Lung (tissue), 12 donors: ENCODE data around the gene MYO5C. TPM values are rescaled to one million over a fixed set of nuclear protein-coding genes. Genes with fewer than 3 reads are reported as not detected.

ENCODE experiments used
- ATAC-seq: fragments of 200-7000 bp; cut with Tn5 transposase; one replicate; pipeline ENCODE4 v1.9.1; 2020; ENCODE audit warnings: moderate number of reproducible peaks; ENCODE audit not compliant: insufficient read depth, low FRiP score
- DNase-seq, 3 donors: peaks; one replicate each; pipeline ENCODE4 v3.0.0-alpha.2; 2013 to 2017
- H3K27ac ChIP-seq, 2 donors: one replicate each; pipeline ENCODE4 v1.5.1; 2013; ENCODE audit warnings: mild to moderate bottlenecking in 2 of 2, moderate library complexity in 2 of 2, control low read depth in 1 of 2, inconsistent platforms in 1 of 2, low read depth in 1 of 2, low read length in 1 of 2
- H3K27me3 ChIP-seq, 3 donors: one replicate each; pipeline ENCODE4 v1.5.1; 2013; ENCODE audit warnings: low read length in 2 of 3; ENCODE audit not compliant: control insufficient read depth in 3 of 3, insufficient read depth in 3 of 3
- H3K36me3 ChIP-seq, 4 donors: one replicate each; pipeline ENCODE4 v1.5.1; 2013; ENCODE audit warnings: low read length in 4 of 4, mild to moderate bottlenecking in 1 of 4, moderate library complexity in 1 of 4; ENCODE audit not compliant: control insufficient read depth in 4 of 4, insufficient read depth in 4 of 4
- H3K4me1 ChIP-seq, 5 donors: one replicate each; pipeline ENCODE4 v1.5.1; 2013; ENCODE audit warnings: low read length in 5 of 5, mild to moderate bottlenecking in 2 of 5, moderate library complexity in 1 of 5; ENCODE audit not compliant: control insufficient read depth in 5 of 5, insufficient read depth in 5 of 5
- H3K4me3 ChIP-seq: one replicate; pipeline ENCODE4 v1.5.1; 2013; ENCODE audit warnings: mild to moderate bottlenecking, control low read depth, moderate library complexity
- H3K9ac ChIP-seq, 2 donors: one replicate each; pipeline ENCODE4 v1.5.1; 2013; ENCODE audit warnings: low read length in 2 of 2, control low read depth in 1 of 2; ENCODE audit not compliant: insufficient read depth in 1 of 2
- H3K9me3 ChIP-seq, 4 donors: one replicate each; pipeline ENCODE4 v1.5.1; 2013; ENCODE audit warnings: low read length in 3 of 4, mild to moderate bottlenecking in 1 of 4, moderate library complexity in 1 of 4; ENCODE audit not compliant: control insufficient read depth in 4 of 4, insufficient read depth in 3 of 4
- WGBS, 2 donors: extraction: QIAGEN DNeasy Blood & Tissue Kit; methylation state at CpG; one replicate each; pipeline ENCODE4 v1.1.7; 2013; 5-methylcytosine and 5-hydroxymethylcytosine counted together
- polyA plus RNA-seq, 2 donors: library from polyadenylated mRNA; stranded (reverse); fragments of 200-250 nt; gene quantifications; one replicate each; pipeline ENCODE4 v1.2.1, GENCODE V29; 2013
- total RNA-seq, 2 donors: library from RNA; depleted of rRNA in 1 of 2; stranded (reverse); fragments of >200 nt in 1 of 2; gene quantifications; one replicate each; pipeline ENCODE4 v1.2.1, GENCODE V29; 2014 to 2021
- TF ChIP-seq, protein P1 (sequence below): IDR thresholded peaks from 2 replicates; pipeline ENCODE4 v1.5.1; 2012; ENCODE audit warnings: mild to moderate bottlenecking; ENCODE audit errors: control extremely low read depth, extremely low read depth
- donor health status: control.
- donor health status: control.
- donor health status: Bipolar disorder and iron deficiency.
- donor health status: healthy.
- donor health status: DM: yes; HTN: yes; CAD: no.

Gene MYO5C
- total and polyA plus RNA-seq, 4 donors, result 11.1 to 70.1 (median 40.0) TPM

DNA sequence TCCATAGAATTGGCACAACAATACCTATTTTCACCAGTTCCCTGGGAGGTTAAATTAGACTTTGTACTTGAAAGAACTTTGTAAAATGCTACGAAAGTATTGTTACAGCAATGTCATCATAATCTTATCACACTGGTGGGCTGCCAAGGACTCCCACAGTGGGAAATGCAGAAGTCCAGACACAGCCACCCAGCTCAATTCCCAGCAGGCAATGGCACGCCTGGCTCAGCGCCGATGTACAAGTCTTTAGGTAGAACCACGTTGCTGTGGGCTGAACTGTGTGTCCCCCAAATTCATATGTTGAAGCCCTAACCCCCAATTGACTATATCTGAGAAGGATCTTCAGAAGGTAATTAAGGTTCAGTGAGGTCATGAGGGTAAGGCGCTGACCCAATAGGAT is 12.3 kb downstream of the MYO5C start:
- no peak overlapping the region for H3K27ac ChIP-seq
- ATAC-seq (no peak), DNase-seq (no peak)
- WGBS, 2 donors, result 90 to 94% methylated on average over 6 of the region's 6 CpGs
- TF ChIP-seq, protein P1, sequence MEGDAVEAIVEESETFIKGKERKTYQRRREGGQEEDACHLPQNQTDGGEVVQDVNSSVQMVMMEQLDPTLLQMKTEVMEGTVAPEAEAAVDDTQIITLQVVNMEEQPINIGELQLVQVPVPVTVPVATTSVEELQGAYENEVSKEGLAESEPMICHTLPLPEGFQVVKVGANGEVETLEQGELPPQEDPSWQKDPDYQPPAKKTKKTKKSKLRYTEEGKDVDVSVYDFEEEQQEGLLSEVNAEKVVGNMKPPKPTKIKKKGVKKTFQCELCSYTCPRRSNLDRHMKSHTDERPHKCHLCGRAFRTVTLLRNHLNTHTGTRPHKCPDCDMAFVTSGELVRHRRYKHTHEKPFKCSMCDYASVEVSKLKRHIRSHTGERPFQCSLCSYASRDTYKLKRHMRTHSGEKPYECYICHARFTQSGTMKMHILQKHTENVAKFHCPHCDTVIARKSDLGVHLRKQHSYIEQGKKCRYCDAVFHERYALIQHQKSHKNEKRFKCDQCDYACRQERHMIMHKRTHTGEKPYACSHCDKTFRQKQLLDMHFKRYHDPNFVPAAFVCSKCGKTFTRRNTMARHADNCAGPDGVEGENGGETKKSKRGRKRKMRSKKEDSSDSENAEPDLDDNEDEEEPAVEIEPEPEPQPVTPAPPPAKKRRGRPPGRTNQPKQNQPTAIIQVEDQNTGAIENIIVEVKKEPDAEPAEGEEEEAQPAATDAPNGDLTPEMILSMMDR, result no peak
- H3K4me3 ChIP-seq, result no peak overlapping the region
- peaks cover 0 to 2% (median 0%) of the 10 kb centered on the region in 4 donors for H3K36me3 ChIP-seq
- H3K4me1 ChIP-seq, result peaks cover 0 to 8% (median 0%) of the 10 kb centered on the region in 5 donors
- no peaks in the 10 kb centered on the region for H3K27me3 ChIP-seq
- no peak overlapping the region for H3K9ac ChIP-seq
- H3K9me3 ChIP-seq, result peaks cover 0 to 2% (median 0%) of the 10 kb centered on the region in 4 donors

DNA sequence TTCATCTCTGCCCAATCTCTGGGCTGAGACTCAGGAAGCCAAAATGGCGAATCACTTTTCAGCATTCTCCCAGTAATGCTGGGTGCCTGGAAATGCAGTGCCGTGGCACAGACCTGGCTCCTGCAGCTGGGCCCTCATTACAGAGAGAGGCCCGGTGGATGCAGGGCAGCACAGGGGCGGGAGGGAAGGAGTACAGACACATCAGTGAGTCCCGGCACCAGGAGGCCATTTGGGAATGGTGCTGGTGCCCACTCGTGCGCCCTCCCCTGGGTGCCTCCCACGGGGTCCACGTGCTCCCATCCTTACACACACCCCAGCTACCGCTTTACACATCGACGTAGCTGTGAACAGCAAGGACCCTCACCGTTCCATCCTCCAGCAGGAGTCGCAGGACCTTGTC is 13.2 kb downstream of the MYO5C start:
- peaks cover 0 to 2% (median 0%) of the 10 kb centered on the region in 4 donors for H3K36me3 ChIP-seq
- TF ChIP-seq, protein P1, result no peak
- no peaks in the 10 kb centered on the region for H3K27me3 ChIP-seq
- ATAC-seq (no peak), DNase-seq (no peak)
- WGBS, 2 donors, result 94 to 96% methylated on average over 14 of the region's 14 CpGs
- H3K9me3 ChIP-seq, result peaks cover 0 to 2% (median 0%) of the 10 kb centered on the region in 4 donors
- no peak overlapping the region for H3K4me3 ChIP-seq
- no peak overlapping the region for H3K9ac ChIP-seq
- H3K27ac ChIP-seq, result no peak overlapping the region
- H3K4me1 ChIP-seq, result peaks cover 0 to 2% (median 0%) of the 10 kb centered on the region in 5 donors

DNA sequence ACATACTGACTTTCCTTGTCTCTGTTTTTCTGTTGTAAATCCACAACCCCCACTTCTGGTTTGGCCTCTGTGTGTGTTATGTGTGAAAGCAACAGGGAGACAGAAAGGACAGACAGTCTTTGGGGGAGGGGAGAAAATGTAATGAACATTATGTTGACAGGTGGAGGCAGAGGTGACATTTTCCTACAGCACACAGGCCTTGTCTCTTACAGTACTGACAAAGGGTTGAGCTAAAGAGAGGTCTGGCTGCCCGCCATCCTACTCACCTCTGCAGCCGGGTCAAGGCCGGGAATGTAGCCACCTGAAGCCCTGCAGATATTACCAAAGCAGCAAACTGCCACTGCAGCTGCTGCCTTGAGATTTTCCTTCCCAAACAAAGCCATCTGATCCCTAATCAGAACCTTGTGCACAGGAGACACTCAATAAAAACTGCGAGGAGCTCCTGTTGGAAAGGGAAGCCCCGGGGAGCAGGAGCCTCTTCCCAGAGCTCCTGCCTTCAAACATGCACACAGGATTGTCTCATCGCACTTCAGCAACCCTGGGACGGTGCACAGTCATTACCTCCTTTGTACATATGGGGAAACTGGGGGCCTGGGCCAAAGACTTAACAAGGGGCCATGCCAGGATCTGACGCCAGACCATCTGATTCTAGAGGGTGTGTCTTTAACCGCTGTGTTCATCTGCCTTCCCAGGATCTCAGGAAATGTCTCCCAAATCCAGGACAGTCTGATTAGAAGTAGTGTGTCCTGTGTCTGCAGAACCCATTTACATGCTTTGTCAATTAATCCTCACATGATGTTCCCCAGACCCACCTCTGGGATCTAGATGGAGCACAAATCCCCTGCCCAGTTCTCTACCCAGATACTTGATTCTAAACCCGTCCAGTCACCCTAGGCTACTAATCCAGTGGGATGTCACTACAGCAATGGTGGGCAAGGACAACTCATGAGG is 14.2 kb downstream of the MYO5C start:
- no peak for DNase-seq
- WGBS, 2 donors, result 75 to 82% methylated on average over 10 of the region's 10 CpGs
- no peak overlapping the region for H3K27ac ChIP-seq

More for the DNA sequence above, 14.2 kb downstream of the MYO5C start:
- H3K9me3 ChIP-seq, result peaks cover 0 to 2% (median 0%) of the 10 kb centered on the region in 4 donors
- peaks cover 0 to 2% (median 0%) of the 10 kb centered on the region in 5 donors for H3K4me1 ChIP-seq
- peaks cover 0 to 2% (median 0%) of the 10 kb centered on the region in 4 donors for H3K36me3 ChIP-seq
- no peak overlapping the region for H3K4me3 ChIP-seq
- ATAC-seq, result no peak
- no peaks in the 10 kb centered on the region for H3K27me3 ChIP-seq
- TF ChIP-seq, protein P1, result no peak
- H3K9ac ChIP-seq, result no peak overlapping the region
